HG03025 (cell line): ENCODE measurements around the gene TBC1D20.
A peak's percentile ranks its signal among the peaks of the same experiment; 100 is the strongest.

ENCODE experiments used
- ATAC-seq: cut with Tn5 transposase; IDR thresholded peaks from one replicate; pipeline ENCODE4 v1.9.1; 2021; ENCODE audit warnings: mild to moderate bottlenecking, moderate library complexity; ENCODE audit not compliant: unreplicated experiment, low FRiP score

TBC1D20 gene

DNA sequence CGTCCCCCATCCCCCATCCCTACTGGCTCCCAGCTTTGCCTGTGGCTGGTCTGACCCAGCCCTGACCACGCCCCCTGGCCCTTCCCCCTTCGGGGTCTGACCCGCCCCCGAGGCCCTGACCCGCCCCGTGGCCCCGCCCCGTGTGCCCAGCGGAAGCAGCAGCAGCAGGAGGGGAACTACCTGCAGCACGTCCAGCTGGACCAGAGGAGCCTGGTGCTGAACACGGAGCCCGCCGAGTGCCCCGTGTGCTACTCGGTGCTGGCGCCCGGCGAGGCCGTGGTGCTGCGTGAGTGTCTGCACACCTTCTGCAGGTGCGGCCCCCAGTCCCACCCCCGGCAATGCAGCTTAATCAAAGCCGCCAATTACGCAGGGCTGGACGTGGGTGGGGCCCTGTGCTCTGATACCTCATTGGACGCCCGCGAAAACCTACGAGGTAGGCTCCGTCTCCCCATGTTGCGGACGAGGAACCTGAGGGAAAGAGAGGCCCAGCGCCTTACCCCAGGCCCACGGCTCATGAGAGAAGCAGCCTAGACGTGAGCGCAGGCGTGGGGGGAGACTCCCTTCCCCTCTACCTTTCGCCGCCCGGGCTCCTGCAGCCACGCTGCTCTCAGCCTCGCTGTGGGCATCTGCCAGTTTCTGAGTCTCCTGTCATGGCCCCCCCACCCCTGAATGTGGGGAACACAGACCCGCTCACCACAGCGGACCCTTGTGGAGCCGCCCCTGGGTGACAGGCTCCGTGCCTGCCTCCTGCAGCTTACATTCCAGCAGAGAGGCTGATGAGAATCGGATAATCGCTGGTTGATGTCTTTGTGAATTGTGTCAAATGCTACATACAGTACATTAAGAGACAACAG, 41.4 kb downstream of the TBC1D20 start:
- no peak for ATAC-seq

DNA sequence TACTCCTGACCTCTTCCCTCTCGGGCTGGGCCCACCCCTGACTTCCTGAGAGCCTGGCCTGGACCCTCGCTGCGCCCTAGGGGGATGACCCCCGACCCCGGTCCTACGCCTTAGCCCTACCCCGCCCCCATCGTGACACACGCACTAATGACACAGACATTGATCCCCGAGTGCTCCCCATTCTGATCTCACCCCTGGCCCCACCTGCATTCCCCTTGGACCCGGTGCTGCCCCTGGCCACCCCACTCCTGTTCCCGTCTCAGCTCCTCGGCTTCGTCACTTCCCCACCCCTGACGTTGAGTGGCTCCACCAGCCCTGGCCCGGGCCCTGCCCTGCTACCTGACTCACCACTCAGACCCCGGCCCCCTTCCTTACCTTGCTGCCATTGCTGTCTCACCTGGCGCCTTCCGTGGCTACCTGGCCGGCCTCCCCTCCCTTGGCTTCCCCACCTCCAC, 42.1 kb downstream of the TBC1D20 start:
- ATAC-seq: no peak

DNA sequence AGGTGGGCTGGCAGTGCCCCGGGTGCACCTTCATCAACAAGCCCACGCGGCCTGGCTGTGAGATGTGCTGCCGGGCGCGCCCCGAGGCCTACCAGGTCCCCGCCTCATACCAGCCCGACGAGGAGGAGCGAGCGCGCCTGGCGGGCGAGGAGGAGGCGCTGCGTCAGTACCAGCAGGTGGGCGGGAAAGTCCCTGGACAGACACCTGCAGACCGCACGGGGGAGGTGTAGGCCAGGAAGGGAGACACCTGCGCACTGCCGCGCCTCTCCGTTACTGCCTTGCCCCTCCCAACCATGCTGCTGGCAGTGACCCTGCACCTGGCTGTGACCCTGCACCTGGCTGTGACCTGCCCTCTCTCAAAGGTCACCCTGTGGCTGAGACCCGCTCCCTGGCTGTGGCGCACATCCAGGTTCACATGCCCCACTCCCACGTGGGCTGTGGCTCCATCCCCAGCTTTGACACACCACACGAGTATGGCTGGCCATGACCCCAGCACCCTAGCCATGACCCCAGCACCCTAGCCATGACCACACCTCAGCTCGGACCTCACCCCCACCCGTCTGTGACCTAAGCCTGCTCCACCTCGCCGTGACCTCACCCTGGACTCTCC, 42.7 kb downstream of the TBC1D20 start:
- ATAC-seq: no peak

DNA sequence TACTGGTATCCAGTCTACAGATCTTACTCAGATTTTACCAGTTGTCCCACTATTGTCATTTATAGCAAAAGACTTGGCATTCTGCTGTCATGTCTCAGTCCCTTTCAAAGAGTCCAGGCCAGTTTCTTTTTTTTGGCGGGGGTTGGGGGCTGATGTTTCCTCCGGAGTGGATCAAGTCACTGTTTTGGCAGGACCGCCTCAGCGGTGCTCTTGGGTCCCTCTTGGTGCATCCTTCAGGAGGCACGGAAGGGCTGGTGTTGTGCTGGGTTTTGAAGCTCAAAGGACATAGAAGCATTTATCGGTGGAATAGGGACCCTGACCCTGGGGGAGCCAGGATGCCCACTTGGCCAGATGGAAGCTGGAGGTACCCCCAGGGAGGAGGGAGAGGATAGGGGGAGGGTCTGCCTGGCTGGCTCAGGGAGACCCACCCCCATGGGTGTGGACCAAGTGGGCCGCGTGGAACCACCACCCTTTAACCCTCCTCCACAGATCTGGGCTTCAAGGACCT, 43.4 kb downstream of the TBC1D20 start:
- no peak for ATAC-seq

GRCh38 chr20:417801-418342, 44.5 kb downstream of the TBC1D20 start:
- no peak for ATAC-seq

- no peak for ATAC-seq
Observed at GRCh38 chr20:416950-417800, 45.2 kb downstream of the TBC1D20 start.

- ATAC-seq: no peak
Observed at GRCh38 chr20:415820-416322, 46.5 kb downstream of the TBC1D20 start.

- ATAC-seq: no peak
Observed at GRCh38 chr20:414161-414560, 48.2 kb downstream of the TBC1D20 start.

DNA sequence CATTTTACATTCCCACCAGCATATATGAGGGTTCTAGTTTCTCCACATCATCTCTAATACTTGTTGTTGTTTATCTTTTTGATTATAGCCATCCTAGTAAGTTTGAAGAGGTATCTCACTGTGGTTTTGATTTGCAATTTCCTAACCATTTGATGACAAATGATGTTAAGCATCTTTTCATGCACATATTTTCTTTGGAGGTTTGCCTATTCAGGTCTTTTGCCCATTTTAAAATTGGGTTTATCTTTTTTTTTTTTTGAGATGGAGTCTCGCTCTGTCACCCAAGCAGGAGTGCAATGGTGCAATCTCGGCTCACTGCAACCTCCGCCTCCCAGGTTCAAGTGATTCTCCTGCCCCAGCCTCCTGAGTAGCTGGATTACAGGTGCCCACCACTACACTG, 50.3 kb downstream of the TBC1D20 start:
- no peak for ATAC-seq

GRCh38 chr20:409697-410559, 52.4 kb downstream of the TBC1D20 start:
- no peak for ATAC-seq

GRCh38 chr20:408843-409696, 53.3 kb downstream of the TBC1D20 start:
- ATAC-seq: peak; percentile 2

DNA sequence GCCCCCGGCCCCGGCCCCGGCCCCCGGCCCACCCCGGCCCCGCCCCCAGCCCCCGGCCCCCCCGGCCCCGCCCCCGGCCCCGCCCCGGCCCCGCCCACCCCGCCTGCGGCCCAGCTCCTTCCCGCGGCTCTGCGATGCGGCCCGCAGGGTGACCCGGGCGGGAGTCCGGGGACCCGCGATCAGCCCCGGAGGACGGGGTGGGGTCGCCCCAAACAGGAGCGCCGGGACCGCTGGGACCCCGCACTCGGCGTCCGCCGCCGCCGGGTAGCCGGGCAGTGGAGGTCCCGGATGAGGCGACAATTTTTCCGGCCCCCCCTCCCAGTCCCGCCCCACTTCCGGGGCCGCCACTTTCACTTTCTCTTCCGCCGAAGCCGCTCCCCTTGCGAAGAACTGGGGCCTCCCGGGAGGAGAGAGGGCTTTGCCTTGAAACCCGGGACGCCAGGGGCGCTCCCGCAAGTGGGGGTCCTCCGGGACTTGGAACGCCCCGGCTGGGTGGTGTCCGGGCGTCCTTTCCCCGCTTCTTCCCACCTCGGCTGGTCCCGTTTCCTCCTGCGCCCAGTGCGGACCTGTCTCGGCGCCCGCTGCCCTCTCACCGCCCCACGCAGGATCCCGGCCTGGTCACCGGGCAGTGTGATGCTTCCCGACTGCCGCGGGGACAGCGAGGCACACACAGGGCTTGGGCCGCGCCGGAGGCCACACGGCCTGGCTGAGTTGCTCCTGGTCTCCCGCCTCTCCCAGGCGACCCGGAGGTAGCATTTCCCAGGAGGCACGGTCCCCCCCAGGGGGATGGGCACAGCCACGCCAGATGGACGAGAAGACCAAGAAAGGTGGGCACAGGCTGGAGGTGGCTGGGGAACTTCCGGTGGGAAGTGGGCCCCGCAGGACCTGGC, 54.1 kb downstream of the TBC1D20 start, which contains the start of gene RBCK1:
TSS of gene RBCK1 (plus strand) at position 347 of the 890 bp plus-strand sequence. CDS start at position 806, 459 bp downstream.
- ATAC-seq: peak; percentile 65

DNA sequence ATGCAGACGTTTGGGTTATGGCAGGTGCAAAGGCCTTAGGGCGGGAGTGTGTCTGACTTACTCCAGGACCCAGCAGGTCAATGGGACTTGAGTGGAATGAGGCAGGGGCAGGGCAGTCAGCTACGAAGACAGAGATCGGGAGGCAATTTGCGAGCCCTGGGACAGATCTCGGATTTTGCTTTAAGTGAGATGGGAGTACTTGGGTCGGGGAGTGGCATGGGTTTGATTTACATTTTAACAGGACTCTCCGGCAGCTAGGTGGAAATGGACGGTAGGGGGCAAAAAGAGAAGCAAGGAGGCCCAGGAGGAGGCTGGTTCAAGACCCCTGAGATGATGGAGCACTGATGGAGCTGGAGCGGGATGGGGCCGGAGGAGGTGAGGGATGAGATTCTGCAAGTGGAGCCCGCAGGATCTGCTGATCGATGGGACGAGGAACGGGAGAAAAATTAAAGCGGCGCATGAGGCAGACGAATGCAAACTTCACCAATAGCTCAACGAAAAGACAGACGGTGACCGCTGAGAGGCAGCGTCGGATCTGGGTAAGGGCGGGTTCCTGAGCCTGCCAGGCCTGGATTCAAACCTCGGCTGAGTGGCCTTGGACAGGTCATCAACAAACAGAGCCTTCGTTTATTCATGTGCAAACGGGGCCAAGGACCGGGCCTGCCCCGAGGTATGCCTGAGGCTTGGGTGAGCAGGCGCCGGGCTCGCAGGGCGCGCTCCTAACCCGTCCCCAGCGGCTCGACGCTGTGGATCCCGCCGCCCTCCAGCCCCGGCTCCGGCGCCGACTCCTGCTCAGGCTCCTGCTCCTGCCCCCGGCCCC, 55.0 kb downstream of the TBC1D20 start:
- ATAC-seq: peak; percentile 52

- ATAC-seq: no peak
Observed at GRCh38 chr20:406200-407132, 55.9 kb downstream of the TBC1D20 start.

GRCh38 chr20:404088-404487, 58.2 kb downstream of the TBC1D20 start:
- no peak for ATAC-seq

- no peak for ATAC-seq
Observed at GRCh38 chr20:403582-403957, 58.8 kb downstream of the TBC1D20 start.
